HG03442 (cell line): ENCODE measurements around the gene SPOCK1.

Experiments
- ATAC-seq: cut with Tn5 transposase; IDR thresholded peaks from one replicate; pipeline ENCODE4 v1.9.1; 2021; ENCODE audit warnings: mild to moderate bottlenecking, moderate library complexity; ENCODE audit not compliant: unreplicated experiment

The SPOCK1 gene

GRCh38 chr5:137090721-137091120 lies 408.4 kb downstream of the SPOCK1 start:
- ATAC-seq = no peak

- no peak for ATAC-seq
These were observed 409.0 kb downstream of the SPOCK1 start for GRCh38 chr5:137090151-137090550.

- ATAC-seq = no peak
These were observed 411.0 kb downstream of the SPOCK1 start for GRCh38 chr5:137088175-137088574.

GRCh38 chr5:137086342-137086741 lies 412.8 kb downstream of the SPOCK1 start:
- ATAC-seq = no peak

- ATAC-seq = no peak
These were observed 413.9 kb downstream of the SPOCK1 start for GRCh38 chr5:137085206-137085605.

GRCh38 chr5:137084016-137084415 lies 415.1 kb downstream of the SPOCK1 start:
- no peak for ATAC-seq

GRCh38 chr5:137082951-137083350 lies 416.2 kb downstream of the SPOCK1 start:
- no peak for ATAC-seq

GRCh38 chr5:137078171-137078665 lies 420.9 kb downstream of the SPOCK1 start:
- ATAC-seq = no peak

- ATAC-seq = peak; percentile 80
These were observed 423.8 kb downstream of the SPOCK1 start for GRCh38 chr5:137075163-137075970.

GRCh38 chr5:137073189-137073588 lies 425.9 kb downstream of the SPOCK1 start:
- ATAC-seq = no peak

GRCh38 chr5:137072361-137073115 lies 426.6 kb downstream of the SPOCK1 start:
- peak; percentile 47 for ATAC-seq

- ATAC-seq = no peak
These were observed 427.2 kb downstream of the SPOCK1 start for GRCh38 chr5:137071931-137072330.

GRCh38 chr5:137071526-137071925 lies 427.6 kb downstream of the SPOCK1 start:
- no peak for ATAC-seq

- no peak for ATAC-seq
These were observed 428.6 kb downstream of the SPOCK1 start for GRCh38 chr5:137070521-137070920.

- ATAC-seq = no peak
These were observed 429.8 kb downstream of the SPOCK1 start for GRCh38 chr5:137069358-137069757.

GRCh38 chr5:137061382-137061781 lies 437.7 kb downstream of the SPOCK1 start:
- ATAC-seq = no peak

GRCh38 chr5:137058089-137058488 lies 441.0 kb downstream of the SPOCK1 start:
- ATAC-seq = no peak

GRCh38 chr5:137056676-137057075 lies 442.4 kb downstream of the SPOCK1 start:
- ATAC-seq = no peak

- no peak for ATAC-seq
These were observed 443.8 kb downstream of the SPOCK1 start for GRCh38 chr5:137055271-137055872.

- no peak for ATAC-seq
These were observed 444.3 kb downstream of the SPOCK1 start for GRCh38 chr5:137054792-137055191.

GRCh38 chr5:137054335-137054734 lies 444.8 kb downstream of the SPOCK1 start:
- no peak for ATAC-seq

- no peak for ATAC-seq
These were observed 448.0 kb downstream of the SPOCK1 start for GRCh38 chr5:137051161-137051560.
